Endothelial cell of umbilical vein (primary cell): ENCODE data around the gene P2RY11. TPM values are rescaled to one million over a fixed set of nuclear protein-coding genes. Genes with fewer than 3 reads are reported as not detected.

Experiments used
- BruUV-seq: library from RNA; stranded (reverse); fragments of 400-500 nt; replicated peaks from 2 replicates; lab custom pipeline; 2021; lab: Mats Ljungman, UMichigan
- CTCF ChIA-PET: fragments of 300-600, 350-600 bp; sonication (Branson Sonifier 250); formaldehyde crosslinking; loops from one replicate; lab custom pipeline; 2021; ENCODE audit warnings: antibody characterized with exemption, inconsistent platforms; lab: Charles Lee
- POLR2A ChIA-PET: fragments of 300-600, 350-600 bp; sonication (Branson Sonifier 250); formaldehyde crosslinking; loops from one replicate; lab custom pipeline; 2021; ENCODE audit warnings: antibody characterized with exemption, inconsistent platforms; lab: Charles Lee
- DNase-seq: peaks from one replicate; pipeline ENCODE4 v3.0.0-alpha.2; 2011; ENCODE audit warnings: low read depth, low spot score
- FAIRE-seq: peaks from 2 replicates; lab custom pipeline; 2011; peaks lifted over from hg19 to GRCh38; lab: Jason Lieb, UNC
- H2AFZ ChIP-seq: 2 replicates; pipeline ENCODE4 v1.6.0; 2012; ENCODE audit warnings: low read depth, low read length, control low read depth, inconsistent platforms
- H3K27ac ChIP-seq: 2 replicates; pipeline ENCODE4 v1.5.1; 2011; ENCODE audit warnings: low read depth, mild to moderate bottlenecking, control low read depth, low read length, moderate library complexity; ENCODE audit not compliant: insufficient read depth
- H3K27me3 ChIP-seq, 2 experiments: 2 replicates each; pipeline versions ENCODE4 v1.6.0 to v1.6.1; 2011; ENCODE audit warnings: low read length in 2 of 2, mixed read lengths in 1 of 2; ENCODE audit not compliant: control insufficient read depth in 2 of 2, insufficient read depth in 2 of 2
- H3K36me3 ChIP-seq, 2 experiments: 2 replicates in 1 of 2; 3 replicates in 1 of 2; pipeline ENCODE4 v1.5.1; 2011; ENCODE audit warnings: low read length in 2 of 2, mild to moderate bottlenecking in 1 of 2, moderate library complexity in 1 of 2; ENCODE audit not compliant: control insufficient read depth in 2 of 2, insufficient read depth in 2 of 2; ENCODE audit errors: extremely low read depth in 1 of 2
- H3K4me1 ChIP-seq: 3 replicates; pipeline ENCODE4 v1.5.1; 2011; ENCODE audit warnings: mild to moderate bottlenecking, low read length; ENCODE audit not compliant: control insufficient read depth, insufficient read depth; ENCODE audit errors: extremely low read depth
- H3K4me2 ChIP-seq: 2 replicates; pipeline ENCODE4 v1.6.1; 2011; ENCODE audit warnings: low read length, control low read depth, mixed read lengths; ENCODE audit not compliant: insufficient read depth
- H3K4me3 ChIP-seq, 3 experiments: fragments of 200-600 bp in 1 of 3; sonication (generic), shearing (Covaris generic) in 1 of 3; replicated peaks in 1 of 3; 2 replicates each; pipeline ENCODE4 v1.5.1; 2011 to 2016; ENCODE audit warnings: control low read depth in 3 of 3, low read length in 3 of 3, mild to moderate bottlenecking in 2 of 3, inconsistent platforms in 1 of 3, low read depth in 1 of 3, moderate library complexity in 1 of 3; ENCODE audit not compliant: insufficient read depth in 1 of 3
- H3K79me2 ChIP-seq: 2 replicates; pipeline ENCODE4 v1.6.0; 2012; ENCODE audit warnings: low read length, inconsistent platforms; ENCODE audit not compliant: control insufficient read depth, insufficient read depth
- H3K9ac ChIP-seq: replicated peaks from 2 replicates; pipeline ENCODE3; 2011; ENCODE audit warnings: low read length, control low read depth; ENCODE audit not compliant: insufficient read depth; ENCODE audit errors: extremely low read depth
- H3K9me1 ChIP-seq: replicated peaks from 3 replicates; pipeline ENCODE4 v1.6.0; 2011; ENCODE audit warnings: mild to moderate bottlenecking, low read length; ENCODE audit not compliant: control insufficient read depth, insufficient read depth; ENCODE audit errors: extremely low read depth
- H3K9me3 ChIP-seq: replicated peaks from 2 replicates; pipeline ENCODE4 v1.5.1; 2012; ENCODE audit warnings: low read length, inconsistent platforms; ENCODE audit not compliant: control insufficient read depth, insufficient read depth
- H4K20me1 ChIP-seq: replicated peaks from 2 replicates; pipeline ENCODE3; 2011; ENCODE audit warnings: mild to moderate bottlenecking, low read length; ENCODE audit not compliant: control insufficient read depth, insufficient read depth; ENCODE audit errors: extremely low read depth
- EZH2 ChIP-seq: IDR thresholded peaks from 2 replicates; pipeline ENCODE4 v1.6.1; 2012; ENCODE audit warnings: borderline replicate concordance, low read depth, mild to moderate bottlenecking, moderate library complexity, low read length, inconsistent platforms; ENCODE audit not compliant: severe bottlenecking
- FOS ChIP-seq: IDR thresholded peaks from 2 replicates; pipeline ENCODE4 v1.6.1; 2011; ENCODE audit warnings: mild to moderate bottlenecking, low read length, moderate library complexity, borderline replicate concordance; ENCODE audit not compliant: insufficient read depth
- GATA2 ChIP-seq: IDR thresholded peaks from 2 replicates; pipeline ENCODE4 v1.7.0; 2011; ENCODE audit warnings: low read depth, mild to moderate bottlenecking, moderate library complexity, mixed read lengths, low read length; ENCODE audit not compliant: insufficient read length, insufficient read depth
- JUN ChIP-seq: IDR thresholded peaks from 2 replicates; pipeline ENCODE4 v1.6.1; 2011; ENCODE audit warnings: borderline replicate concordance, low read depth; ENCODE audit not compliant: insufficient read length, insufficient read depth
- MAX ChIP-seq: IDR thresholded peaks from 2 replicates; pipeline ENCODE4 v1.6.1; 2011; ENCODE audit not compliant: insufficient read depth, insufficient read length
- MYC ChIP-seq: IDR thresholded peaks from one replicate; pipeline ENCODE4 v1.6.1; 2011; ENCODE audit warnings: mild to moderate bottlenecking, low read depth, low read length
- POLR2A ChIP-seq: IDR thresholded peaks from 2 replicates; pipeline ENCODE4 v1.6.1; 2012; ENCODE audit warnings: low read depth, mild to moderate bottlenecking, control low read depth, low read length
- POLR2AphosphoS5 ChIP-seq: IDR thresholded peaks from 2 replicates; pipeline ENCODE4 v1.6.1; 2012; ENCODE audit warnings: low read depth, mild to moderate bottlenecking, control low read depth, low read length, moderate library complexity; ENCODE audit not compliant: insufficient read depth
- dilution Hi-C: fragments of 300-500 bp; cut with MboI; formaldehyde crosslinking; loops from one replicate; pipeline ENCODE4 v1.15.0; 2019; ENCODE audit warnings: low sequenced_read_pairs; ENCODE audit not compliant: extremely low pct_ligation_motif_present
- intact Hi-C: fragments of 100-400 bp; cut with micrococcal nuclease; formaldehyde crosslinking; loops from one replicate; pipeline ENCODE4 v1.10.0; 2022
- polyA plus RNA-seq, 4 experiments: library from polyadenylated mRNA; depleted of rRNA in 3 of 4; stranded (reverse) in 3 of 4; unstranded in 1 of 4; fragments of >200 nt; gene quantifications; 2 replicates each; pipeline versions ENCODE4 v1.2.1 to v1.2.3, GENCODE V29; 2011 to 2012; ENCODE audit warnings: missing spikeins in 1 of 4
- total RNA-seq: library from RNA; stranded (reverse); gene quantifications from 2 replicates; pipeline ENCODE4 v1.2.3, GENCODE V29; 2021
- TF ChIP-seq, protein P1 (sequence below), 2 donors: IDR thresholded peaks; 1 replicate in 1 of 2; 2 replicates in 1 of 2; pipeline ENCODE4 v1.5.1; 2011; ENCODE audit warnings: low read length in 2 of 2, mild to moderate bottlenecking in 2 of 2, moderate library complexity in 2 of 2, control low read depth in 1 of 2, inconsistent platforms in 1 of 2, low read depth in 1 of 2; ENCODE audit not compliant: insufficient read depth in 1 of 2; ENCODE audit errors: extremely low read depth in 1 of 2

P2RY11 gene
- total and polyA plus RNA-seq, 2 donors (not counting 3 experiments of a cell fraction or from before 2014, with no cell fraction given) = 3.6 to 14.6 TPM

GRCh38 chr19:10100163-10100785, 11.2 kb upstream of the P2RY11 start:
- intact Hi-C loops (loop anchor here (10.0 kb wide), 1 partner anchor 95 kb away; the partner anchor contains the start of gene DNMT1), dilution Hi-C loops (no loop called here)
- TF ChIP-seq MAX (no peak), FOS (no peak), POLR2AphosphoS5 (no peak), POLR2A (no peak), EZH2 (no peak), MYC (no peak), GATA2 (no peak), JUN (no peak)
- TF ChIP-seq, protein P1, sequence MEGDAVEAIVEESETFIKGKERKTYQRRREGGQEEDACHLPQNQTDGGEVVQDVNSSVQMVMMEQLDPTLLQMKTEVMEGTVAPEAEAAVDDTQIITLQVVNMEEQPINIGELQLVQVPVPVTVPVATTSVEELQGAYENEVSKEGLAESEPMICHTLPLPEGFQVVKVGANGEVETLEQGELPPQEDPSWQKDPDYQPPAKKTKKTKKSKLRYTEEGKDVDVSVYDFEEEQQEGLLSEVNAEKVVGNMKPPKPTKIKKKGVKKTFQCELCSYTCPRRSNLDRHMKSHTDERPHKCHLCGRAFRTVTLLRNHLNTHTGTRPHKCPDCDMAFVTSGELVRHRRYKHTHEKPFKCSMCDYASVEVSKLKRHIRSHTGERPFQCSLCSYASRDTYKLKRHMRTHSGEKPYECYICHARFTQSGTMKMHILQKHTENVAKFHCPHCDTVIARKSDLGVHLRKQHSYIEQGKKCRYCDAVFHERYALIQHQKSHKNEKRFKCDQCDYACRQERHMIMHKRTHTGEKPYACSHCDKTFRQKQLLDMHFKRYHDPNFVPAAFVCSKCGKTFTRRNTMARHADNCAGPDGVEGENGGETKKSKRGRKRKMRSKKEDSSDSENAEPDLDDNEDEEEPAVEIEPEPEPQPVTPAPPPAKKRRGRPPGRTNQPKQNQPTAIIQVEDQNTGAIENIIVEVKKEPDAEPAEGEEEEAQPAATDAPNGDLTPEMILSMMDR (IDR thresholded peaks at IDR 0.05; ENCODE audit: extremely low read depth in 1 of 2, insufficient read depth in 1 of 2, low read depth in 1 of 2, low read length in 2 of 2) = no peak
- DNase-seq (no peak), FAIRE-seq (no peak)
- H3K9me3 ChIP-seq = no peaks in the 10 kb centered on the region
- ChIA-PET POLR2A (no interaction called here), CTCF (interaction anchor here (0.6 to 3.9 kb wide), 6 partner anchors 41 to 230 kb away, joined by 3 to 37 read pairs (median 3); partner anchors contain the start of gene MRPL4)
- BruUV-seq = no TSS peak
- no peaks in the 10 kb centered on the region for H3K79me2 ChIP-seq
- H2AFZ ChIP-seq = no peak overlapping the region
- H3K36me3 ChIP-seq = no peaks in the 10 kb centered on the region
- H3K27ac ChIP-seq = no peak overlapping the region
- no peak overlapping the region for H3K9ac ChIP-seq
- H3K4me3 ChIP-seq = no peak overlapping the region
- H3K9me1 ChIP-seq = no peaks in the 10 kb centered on the region
- no peak overlapping the region for H3K4me2 ChIP-seq
- H4K20me1 ChIP-seq = no peaks in the 10 kb centered on the region
- peaks cover 0 to 3% of the 10 kb centered on the region in 2 experiments for H3K27me3 ChIP-seq
- H3K4me1 ChIP-seq = peaks cover 3% of the 10 kb centered on the region
